ENCODE results near the gene XKR8.
"Not testable (repeated sequence)": the region's sequence is repeated elsewhere in the genome, so short reads cannot be mapped to it uniquely, and the experiment has no call there.

The XKR8 gene

DNA sequence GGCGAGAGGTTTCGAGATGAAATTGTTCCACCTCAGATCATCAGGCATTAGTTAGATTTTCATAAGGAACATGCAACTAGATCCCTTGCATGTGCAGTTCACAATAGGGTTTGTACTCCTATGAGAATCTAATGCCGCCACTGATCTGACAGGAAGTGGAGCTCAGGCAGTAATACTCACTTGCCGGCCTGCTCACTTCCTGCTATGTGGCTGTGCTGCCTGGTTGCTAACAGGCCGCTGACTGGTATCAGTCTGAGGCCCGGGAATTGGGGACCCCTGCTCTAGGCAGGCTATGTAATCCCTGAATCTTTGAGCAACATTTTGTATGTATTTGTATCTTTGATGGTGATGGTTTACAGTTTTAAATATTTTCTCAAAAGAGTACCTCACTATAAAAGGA is 32.5 kb downstream of the XKR8 start:
- no peak for DNase-seq (ENCODE audit: low spot score)

DNA sequence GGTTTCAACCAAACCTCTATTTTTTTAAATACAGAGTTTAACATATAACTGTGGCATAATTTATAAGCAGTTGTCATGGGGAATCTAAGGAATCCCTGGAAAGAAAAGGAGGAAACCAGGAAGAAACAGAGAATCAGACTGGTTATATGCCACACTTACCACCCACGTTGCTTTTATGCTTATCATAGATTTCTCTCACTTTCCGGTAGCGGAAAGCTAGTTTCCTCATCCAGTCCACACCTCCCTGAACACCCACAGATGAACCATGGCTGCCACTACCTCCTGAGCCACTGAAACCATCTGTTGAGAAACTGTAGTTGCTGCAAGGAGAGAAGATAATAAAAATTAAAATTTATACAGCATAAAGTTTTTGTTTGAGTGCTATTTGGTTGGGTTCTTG is 33.5 kb downstream of the XKR8 start:
- DNase-seq (ENCODE audit: low spot score) = no peak

DNA sequence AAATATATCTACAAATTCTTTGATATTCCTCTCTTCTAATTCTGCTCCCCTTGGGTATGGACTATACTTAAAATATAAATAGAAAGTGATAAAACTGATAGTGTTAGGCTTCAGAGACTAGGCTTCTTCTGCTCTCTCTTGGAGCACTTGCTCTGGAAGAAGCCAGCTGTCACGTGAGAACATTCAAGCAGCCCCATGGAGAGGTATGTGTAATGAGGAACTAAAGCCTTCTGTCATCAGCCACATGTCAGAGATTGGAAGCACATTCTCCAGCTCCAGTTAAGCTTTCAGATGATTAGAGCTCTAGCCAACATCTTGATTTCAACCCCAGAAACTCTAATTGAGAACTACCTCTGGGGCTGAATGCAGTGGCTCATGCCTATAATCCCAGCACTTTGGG is 34.3 kb downstream of the XKR8 start:
- no peak for DNase-seq (ENCODE audit: low spot score)

DNA sequence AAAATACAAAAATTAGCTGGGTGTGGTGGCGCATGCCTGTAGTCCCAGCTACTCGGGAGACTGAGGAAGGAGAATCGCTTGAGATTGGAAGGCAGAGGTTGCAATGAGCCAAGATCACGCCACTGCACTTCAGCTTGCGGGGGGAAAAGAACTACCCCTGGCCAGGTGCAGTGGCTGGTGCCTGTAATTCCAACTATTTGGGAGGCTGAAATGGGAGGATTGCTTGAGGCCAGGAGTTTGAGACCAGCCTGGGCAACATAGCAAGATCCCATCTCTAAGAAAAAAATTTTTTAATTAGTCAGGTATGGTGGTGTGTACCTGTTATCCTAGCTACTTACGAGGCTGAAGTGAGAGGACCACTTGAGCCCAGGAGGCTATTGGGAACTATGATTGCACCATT is 34.8 kb downstream of the XKR8 start:
- DNase-seq (ENCODE audit: low spot score) = not testable (repeated sequence)

DNA sequence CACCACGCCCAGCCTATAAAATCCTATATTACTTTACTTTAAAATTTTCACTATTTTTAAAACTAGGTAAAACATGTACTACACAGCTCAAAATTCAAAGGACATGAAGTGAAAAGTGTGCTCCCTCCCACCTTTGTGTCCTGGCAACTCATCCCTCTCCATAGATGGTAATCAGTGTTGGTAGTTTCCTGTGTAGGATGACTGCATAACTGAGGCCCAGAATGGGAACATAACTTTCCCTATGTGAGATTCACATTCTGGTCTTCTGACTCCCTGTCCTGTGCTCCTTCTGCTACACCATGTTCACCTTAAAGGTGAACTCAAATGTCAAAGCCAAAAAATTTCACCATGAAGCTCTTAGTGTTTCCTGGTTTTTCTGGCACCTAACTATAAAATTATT is 39.3 kb downstream of the XKR8 start:
- no peak for DNase-seq (ENCODE audit: low spot score)

DNA sequence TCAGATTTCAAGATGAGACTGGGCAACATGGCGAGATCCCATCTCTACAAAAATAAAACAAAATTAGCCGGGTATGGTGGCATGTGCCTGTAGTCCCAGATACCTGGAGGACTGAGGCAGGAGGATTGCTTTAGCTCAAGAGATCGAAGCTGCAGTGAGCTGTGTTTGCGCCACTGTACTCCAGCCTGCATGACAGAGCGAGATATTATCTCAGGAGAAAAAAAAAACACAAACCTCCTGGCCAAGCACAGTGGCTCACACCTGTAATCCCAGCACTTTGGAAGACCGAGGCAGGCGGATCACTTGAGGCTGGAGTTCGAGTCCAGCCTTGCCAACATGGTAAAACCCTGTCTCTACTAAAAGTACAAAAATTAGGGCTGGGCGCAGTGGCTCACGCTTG is 42.8 kb downstream of the XKR8 start:
- no peak for DNase-seq (ENCODE audit: low spot score)

DNA sequence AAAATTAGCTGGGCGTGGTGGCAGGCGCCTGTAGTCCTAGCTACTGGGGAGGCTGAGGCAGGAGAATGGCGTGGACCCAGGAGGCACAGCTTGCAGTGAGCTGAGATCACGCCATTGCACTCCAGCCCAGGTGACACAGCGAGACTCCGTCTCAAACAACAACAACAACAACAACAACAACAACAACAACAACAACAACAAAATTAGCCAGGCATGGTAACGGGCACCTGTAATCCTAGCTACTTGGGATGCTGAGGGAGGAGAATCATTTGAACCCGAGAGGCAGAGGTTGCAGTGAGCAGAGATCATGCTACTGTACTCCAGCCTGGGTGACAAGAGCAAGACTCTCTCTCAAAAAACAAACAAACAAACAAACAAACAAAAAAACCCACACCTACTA is 43.3 kb downstream of the XKR8 start:
- DNase-seq (ENCODE audit: low spot score) = not testable (repeated sequence)

DNA sequence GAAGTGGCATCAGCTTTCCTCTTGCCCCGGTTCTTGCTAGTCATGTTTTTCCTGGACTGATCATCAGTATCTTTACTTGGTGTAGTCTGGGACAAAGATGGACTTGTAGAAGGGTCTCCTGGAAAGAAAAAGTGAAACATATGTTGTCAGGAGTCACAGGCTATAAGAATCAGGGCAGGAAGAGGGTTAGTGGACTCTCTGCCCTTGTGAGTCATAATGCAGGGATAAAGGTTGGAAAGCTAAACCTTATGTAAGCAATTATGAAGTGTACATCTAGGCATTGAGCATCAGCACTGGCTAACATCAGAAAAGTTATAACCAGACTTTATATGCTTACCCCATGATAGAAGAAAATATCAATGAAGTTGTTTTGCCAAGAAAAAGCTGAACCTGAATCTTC is 51.2 kb downstream of the XKR8 start:
- no peak for DNase-seq (ENCODE audit: low spot score)

Measured in HuH-7.5 (cell line).